DOHH2 (cell line): ENCODE data around the gene ADK.
"Not testable (repeated sequence)": the region's sequence is repeated elsewhere in the genome, so short reads cannot be mapped to it uniquely, and the experiment has no call there.

Source experiments
- H3F3A ChIP-seq: fragments of 200-600 bp; sonication (generic), shearing (Covaris generic); 2 replicates; pipeline ENCODE4 v1.6.0; 2016; ENCODE audit warnings: antibody characterized with exemption, mild to moderate bottlenecking; ENCODE audit not compliant: control insufficient read depth, insufficient read depth
- H3K27ac ChIP-seq: fragments of 200-600 bp; sonication (generic); 2 replicates; pipeline ENCODE4 v1.5.1; 2014; ENCODE audit warnings: low read depth, mild to moderate bottlenecking, low read length, moderate library complexity
- H3K27me3 ChIP-seq: fragments of 200-600 bp; sonication (generic); 2 replicates; pipeline ENCODE4 v1.6.1; 2014; ENCODE audit warnings: mild to moderate bottlenecking, low read length, mixed read lengths; ENCODE audit not compliant: control insufficient read depth
- H3K36me3 ChIP-seq: fragments of 200-600 bp; sonication (generic); 2 replicates; pipeline ENCODE4 v1.6.1; 2014; ENCODE audit warnings: mild to moderate bottlenecking, low read length, moderate library complexity, mixed read lengths; ENCODE audit not compliant: control insufficient read depth
- H3K4me1 ChIP-seq: fragments of 200-600 bp; sonication (generic); 2 replicates; pipeline ENCODE4 v1.6.1; 2014; ENCODE audit warnings: mild to moderate bottlenecking, low read length, mixed read lengths; ENCODE audit not compliant: control insufficient read depth
- H3K4me2 ChIP-seq: fragments of 200-600 bp; sonication (generic); 2 replicates; pipeline ENCODE4 v1.6.0; 2014; ENCODE audit warnings: mild to moderate bottlenecking, low read length, moderate library complexity
- H3K4me3 ChIP-seq: fragments of 200-600 bp; sonication (generic); 2 replicates; pipeline ENCODE4 v1.5.1; 2014; ENCODE audit warnings: mild to moderate bottlenecking, low read length, mixed read lengths
- H3K79me2 ChIP-seq: fragments of 200-600 bp; sonication (generic); 2 replicates; pipeline ENCODE4 v1.6.1; 2014; ENCODE audit warnings: mild to moderate bottlenecking, low read length, mixed read lengths; ENCODE audit not compliant: control insufficient read depth
- H3K9me2 ChIP-seq: fragments of 200-600 bp; sonication (generic); replicated peaks from 2 replicates; pipeline ENCODE4 v1.6.1; 2014; ENCODE audit warnings: mild to moderate bottlenecking, low read length, mixed read lengths; ENCODE audit not compliant: control insufficient read depth
- H3K9me3 ChIP-seq: fragments of 200-600 bp; sonication (generic); 2 replicates; pipeline ENCODE4 v1.6.1; 2014; ENCODE audit warnings: antibody characterized with exemption, low read length, mixed read lengths; ENCODE audit not compliant: control insufficient read depth, insufficient read depth
- H4K20me1 ChIP-seq: fragments of 200-600 bp; sonication (generic); 2 replicates; pipeline ENCODE4 v1.6.0; 2014; ENCODE audit warnings: low read depth, mild to moderate bottlenecking, antibody characterized with exemption, low read length, moderate library complexity; ENCODE audit not compliant: control insufficient read depth, insufficient read depth
- CTCF ChIP-seq: fragments of 200-600 bp; sonication (generic); IDR thresholded peaks from one replicate; pipeline ENCODE4 v1.5.1; 2014; ENCODE audit warnings: antibody characterized with exemption, mild to moderate bottlenecking, low read depth, low read length; ENCODE audit not compliant: poor library complexity, severe bottlenecking
- EZH2phosphoT487 ChIP-seq: fragments of 200-600 bp; sonication (generic); IDR thresholded peaks from 2 replicates; pipeline ENCODE4 v1.6.1; 2017; ENCODE audit warnings: borderline replicate concordance, mild to moderate bottlenecking, antibody characterized with exemption, low read length, moderate library complexity, mixed read lengths

ADK gene

DNA sequence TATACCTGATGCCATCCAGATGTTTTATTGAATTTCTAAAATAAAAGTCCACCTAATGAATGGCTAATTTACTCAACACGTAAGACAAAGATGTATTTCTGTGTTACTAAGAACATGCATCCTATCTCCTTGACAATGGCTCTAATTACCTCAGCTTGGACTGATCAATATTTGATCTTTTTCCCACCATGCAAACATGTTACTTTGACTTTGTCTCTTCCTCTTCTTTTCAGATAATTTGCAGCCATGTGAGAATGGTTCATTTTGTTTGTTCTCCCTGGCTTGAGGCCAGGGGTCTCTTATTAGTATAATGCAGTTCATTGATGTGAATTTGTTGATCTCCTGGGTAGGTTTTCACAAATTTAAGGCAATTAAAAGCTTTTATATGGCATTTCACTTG, 302.1 kb downstream of the ADK start:
- no peaks in the 10 kb centered on the region for H3F3A ChIP-seq
- no peaks in the 10 kb centered on the region for H3K27me3 ChIP-seq
- no peak overlapping the region for H3K4me3 ChIP-seq
- H3K27ac ChIP-seq = no peak overlapping the region
- H3K4me2 ChIP-seq = no peak overlapping the region
- H3K4me1 ChIP-seq = no peaks in the 10 kb centered on the region
- H3K79me2 ChIP-seq = no peaks in the 10 kb centered on the region
- H3K9me2 ChIP-seq = no peaks in the 10 kb centered on the region
- H4K20me1 ChIP-seq = no peaks in the 10 kb centered on the region
- no peaks in the 10 kb centered on the region for H3K9me3 ChIP-seq
- no peak for TF ChIP-seq EZH2phosphoT487
- H3K36me3 ChIP-seq = no peaks in the 10 kb centered on the region

DNA sequence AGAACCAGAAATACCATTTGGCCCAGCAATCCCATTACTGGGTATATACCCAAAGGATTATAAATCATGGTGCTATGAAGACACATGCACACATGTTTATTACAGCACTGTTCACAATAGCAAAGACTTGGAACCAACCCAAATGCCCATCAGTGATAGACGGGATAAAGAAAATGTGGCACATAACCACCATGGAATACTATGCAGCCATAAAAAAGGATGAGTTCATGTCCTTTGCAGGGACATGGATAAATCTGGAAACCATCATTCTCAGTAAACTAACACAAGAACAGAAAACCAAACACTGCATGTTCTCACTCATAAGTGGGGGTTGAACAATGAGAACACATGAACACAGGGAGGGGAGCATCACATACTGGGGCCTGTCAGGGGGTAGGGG, 306.5 kb downstream of the ADK start:
- not testable (repeated sequence) for H3K9me3 ChIP-seq, H3K27me3 ChIP-seq, H3F3A ChIP-seq, H3K79me2 ChIP-seq, H4K20me1 ChIP-seq, H3K4me1 ChIP-seq, H3K4me2 ChIP-seq, H3K9me2 ChIP-seq, H3K27ac ChIP-seq, H3K4me3 ChIP-seq, H3K36me3 ChIP-seq

DNA sequence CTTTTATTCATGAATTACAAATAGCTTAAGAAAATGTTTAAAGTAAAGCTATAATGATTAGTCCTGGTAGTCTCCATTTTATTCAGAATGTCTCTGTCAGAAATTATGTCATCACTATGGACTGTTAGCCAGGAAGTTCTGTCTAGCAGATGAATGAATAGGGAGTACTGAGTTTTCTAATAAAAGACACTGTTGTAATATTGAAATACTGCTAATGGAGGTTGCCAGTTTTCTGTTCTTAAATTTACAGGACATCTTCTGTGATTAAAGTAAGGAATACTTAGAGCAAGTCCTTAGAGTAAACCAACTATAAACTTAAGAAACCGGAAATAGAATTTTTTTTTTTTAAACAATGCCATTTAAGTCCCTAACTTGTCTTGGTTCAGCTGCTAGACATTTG, 309.8 kb downstream of the ADK start:
- no peak overlapping the region for H3K4me2 ChIP-seq
- no peaks in the 10 kb centered on the region for H3K4me1 ChIP-seq
- no peaks in the 10 kb centered on the region for H3F3A ChIP-seq
- no peaks in the 10 kb centered on the region for H3K79me2 ChIP-seq
- H3K9me2 ChIP-seq = no peaks in the 10 kb centered on the region
- TF ChIP-seq EZH2phosphoT487 (no peak), CTCF (no peak)
- H3K27me3 ChIP-seq = no peaks in the 10 kb centered on the region
- H3K36me3 ChIP-seq = no peaks in the 10 kb centered on the region
- no peaks in the 10 kb centered on the region for H4K20me1 ChIP-seq
- H3K27ac ChIP-seq = no peak overlapping the region
- no peak overlapping the region for H3K4me3 ChIP-seq
- no peaks in the 10 kb centered on the region for H3K9me3 ChIP-seq

GRCh38 chr10:74474022-74474713, 323.1 kb downstream of the ADK start:
- H3K4me1 ChIP-seq = no peaks in the 10 kb centered on the region
- H3K9me2 ChIP-seq = no peaks in the 10 kb centered on the region
- H3K9me3 ChIP-seq = no peaks in the 10 kb centered on the region
- no peak overlapping the region for H3K27ac ChIP-seq
- no peaks in the 10 kb centered on the region for H4K20me1 ChIP-seq
- H3K27me3 ChIP-seq = no peaks in the 10 kb centered on the region
- H3K4me3 ChIP-seq = no peak overlapping the region
- H3K79me2 ChIP-seq = no peaks in the 10 kb centered on the region
- no peaks in the 10 kb centered on the region for H3F3A ChIP-seq
- H3K4me2 ChIP-seq = no peak overlapping the region
- no peak for TF ChIP-seq EZH2phosphoT487
- no peak for TF ChIP-seq CTCF
- no peaks in the 10 kb centered on the region for H3K36me3 ChIP-seq

- not testable (repeated sequence) for H3K9me2 ChIP-seq, H4K20me1 ChIP-seq, H3K27me3 ChIP-seq, H3K27ac ChIP-seq, H3K4me2 ChIP-seq, H3K36me3 ChIP-seq, H3F3A ChIP-seq, H3K4me1 ChIP-seq, H3K79me2 ChIP-seq, H3K9me3 ChIP-seq, H3K4me3 ChIP-seq
Measured at GRCh38 chr10:74476162-74476706, 325.2 kb downstream of the ADK start.
